Stimulated activated CD4-positive, alpha-beta T cell treated with anti-CD3 and anti-CD28 coated beads, Interleukin-12 subunit alpha, Interleukin-12 subunit beta, amount 100 ng/mL, for 24 hours (primary cell): ENCODE measurements around the gene C4A.
"Not testable (repeated sequence)": the region's sequence is repeated elsewhere in the genome, so short reads cannot be mapped to it uniquely, and the experiment has no call there.

Source experiments
- DNase-seq, 2 experiments: peaks; one replicate each; pipeline ENCODE4 v3.0.0-alpha.2; 2020; ENCODE audit warnings: low read depth in 2 of 2

Gene C4A

GRCh38 chr6:31979238-31979898 is 2.5 kb upstream of the C4A start:
- DNase-seq: no peak

- DNase-seq: not testable (repeated sequence)
Observed at GRCh38 chr6:31980195-31980876, 1.5 kb upstream of the C4A start.

GRCh38 chr6:31980998-31981397 is 859 bp upstream of the C4A start:
- not testable (repeated sequence) for DNase-seq

- not testable (repeated sequence) for DNase-seq
Observed at GRCh38 chr6:31989363-31989762, 7.5 kb downstream of the C4A start.

- not testable (repeated sequence) for DNase-seq
Observed at GRCh38 chr6:31994421-31994820, 12.6 kb downstream of the C4A start.

GRCh38 chr6:31996385-31996784 is 14.5 kb downstream of the C4A start:
- DNase-seq: not testable (repeated sequence)

- not testable (repeated sequence) for DNase-seq
Observed at GRCh38 chr6:32002546-32003268, 20.9 kb downstream of the C4A start.

- DNase-seq: not testable (repeated sequence)
Observed at GRCh38 chr6:32003301-32003700, 21.4 kb downstream of the C4A start.

- not testable (repeated sequence) for DNase-seq
Observed at GRCh38 chr6:32004393-32004792, 22.5 kb downstream of the C4A start.

GRCh38 chr6:32004864-32005537 is 23.1 kb downstream of the C4A start:
- DNase-seq: not testable (repeated sequence)

GRCh38 chr6:32005538-32005880 is 23.7 kb downstream of the C4A start:
- not testable (repeated sequence) for DNase-seq

- not testable (repeated sequence) for DNase-seq
Observed at GRCh38 chr6:32005991-32006529, 24.2 kb downstream of the C4A start.

GRCh38 chr6:32007086-32007485 is 25.2 kb downstream of the C4A start:
- DNase-seq: not testable (repeated sequence)

- DNase-seq: not testable (repeated sequence)
Observed at GRCh38 chr6:32008037-32008436, 26.2 kb downstream of the C4A start.

- not testable (repeated sequence) for DNase-seq
Observed at GRCh38 chr6:32008616-32009015, 26.8 kb downstream of the C4A start.

GRCh38 chr6:32009537-32009936 is 27.7 kb downstream of the C4A start:
- not testable (repeated sequence) for DNase-seq

GRCh38 chr6:32010856-32011530 is 29.1 kb downstream of the C4A start:
- DNase-seq: not testable (repeated sequence)

- not testable (repeated sequence) for DNase-seq
Observed at GRCh38 chr6:32012941-32013617, 31.2 kb downstream of the C4A start.

GRCh38 chr6:32013738-32014137 is 31.9 kb downstream of the C4A start:
- not testable (repeated sequence) for DNase-seq

- not testable (repeated sequence) for DNase-seq
Observed at GRCh38 chr6:32014547-32014946, 32.7 kb downstream of the C4A start, which contains the start of gene C4B. Gene C4B (plus strand): TSS chr6:32014795. CDS start chr6:32014846, 51 bp downstream.
